ENCODE data around the gene CPT1A. TPM values are rescaled to one million over a fixed set of nuclear protein-coding genes. Genes with fewer than 3 reads are reported as not detected.

The CPT1A gene
- total RNA-seq, 1 donor from 2014 or later = 36.1 TPM

DNA sequence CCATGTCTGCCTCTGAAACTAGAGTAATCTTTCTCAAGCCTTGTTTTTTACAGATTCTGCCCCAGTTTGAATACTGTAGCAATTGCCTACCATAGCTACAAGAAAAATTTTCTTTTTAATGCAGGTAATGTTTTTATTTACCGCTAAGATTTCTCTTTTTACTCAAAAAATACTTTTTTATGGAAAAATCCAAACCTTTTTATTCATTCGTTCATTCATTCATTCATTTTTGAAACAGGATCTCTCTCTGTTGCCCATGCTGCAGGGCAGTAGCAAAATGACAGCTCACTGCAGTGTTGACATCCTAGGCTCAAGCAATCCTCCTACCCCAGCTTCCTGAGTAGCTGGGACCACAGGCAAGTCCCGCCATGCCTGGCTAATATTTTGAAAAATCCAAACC lies 2.7 kb upstream of the CPT1A start:
- Mint-ChIP-seq H3K9me3 (no peaks in the 10 kb centered on the region), H3K27me3 (peaks cover 68% of the 10 kb centered on the region), H3K36me3 (no peaks in the 10 kb centered on the region), H3K4me3 (peak overlapping the region; percentile 82), H3K4me1 (ENCODE audit: unreplicated experiment) (peaks cover 21% of the 10 kb centered on the region), H3K27ac (no peak overlapping the region)
- TF ChIP-seq, protein P1, sequence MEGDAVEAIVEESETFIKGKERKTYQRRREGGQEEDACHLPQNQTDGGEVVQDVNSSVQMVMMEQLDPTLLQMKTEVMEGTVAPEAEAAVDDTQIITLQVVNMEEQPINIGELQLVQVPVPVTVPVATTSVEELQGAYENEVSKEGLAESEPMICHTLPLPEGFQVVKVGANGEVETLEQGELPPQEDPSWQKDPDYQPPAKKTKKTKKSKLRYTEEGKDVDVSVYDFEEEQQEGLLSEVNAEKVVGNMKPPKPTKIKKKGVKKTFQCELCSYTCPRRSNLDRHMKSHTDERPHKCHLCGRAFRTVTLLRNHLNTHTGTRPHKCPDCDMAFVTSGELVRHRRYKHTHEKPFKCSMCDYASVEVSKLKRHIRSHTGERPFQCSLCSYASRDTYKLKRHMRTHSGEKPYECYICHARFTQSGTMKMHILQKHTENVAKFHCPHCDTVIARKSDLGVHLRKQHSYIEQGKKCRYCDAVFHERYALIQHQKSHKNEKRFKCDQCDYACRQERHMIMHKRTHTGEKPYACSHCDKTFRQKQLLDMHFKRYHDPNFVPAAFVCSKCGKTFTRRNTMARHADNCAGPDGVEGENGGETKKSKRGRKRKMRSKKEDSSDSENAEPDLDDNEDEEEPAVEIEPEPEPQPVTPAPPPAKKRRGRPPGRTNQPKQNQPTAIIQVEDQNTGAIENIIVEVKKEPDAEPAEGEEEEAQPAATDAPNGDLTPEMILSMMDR (conservative IDR thresholded peaks at IDR 0.05) = no peak
- no peak for DNase-seq (ENCODE audit: extremely low spot score, unreplicated experiment)

DNA sequence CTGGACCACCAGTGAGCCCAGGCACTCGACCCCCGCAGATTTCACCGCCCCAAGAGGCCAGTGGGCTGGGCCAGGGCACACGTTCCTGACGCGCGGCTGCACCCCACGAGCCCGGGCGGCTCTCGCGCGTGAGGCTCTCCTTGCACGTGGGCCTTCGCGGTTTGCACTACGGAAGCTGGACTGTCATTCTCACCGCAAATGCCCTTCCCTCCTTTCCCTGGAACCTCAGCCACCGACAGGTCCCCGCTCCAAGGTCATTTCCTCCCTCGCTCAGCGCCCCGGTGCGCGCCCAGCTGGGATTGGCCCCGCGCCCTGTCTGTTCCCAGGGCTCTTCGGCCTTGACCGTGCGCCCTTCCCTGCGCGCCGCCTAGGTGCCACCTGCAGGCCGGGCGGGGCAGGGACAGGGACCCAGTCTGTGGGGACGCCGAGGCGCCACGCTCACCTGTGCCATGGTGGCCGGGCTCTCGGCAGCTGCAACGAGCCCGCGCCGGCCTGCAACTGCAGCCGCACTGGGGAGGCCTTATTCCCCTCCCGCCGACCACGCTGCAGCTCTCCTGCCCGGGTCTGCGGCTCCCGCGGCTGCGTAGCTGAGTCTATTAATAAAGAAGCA lies 2.1 kb upstream of the CPT1A start:
- H3K27me3 Mint-ChIP-seq = peaks cover 68% of the 10 kb centered on the region
- H3K9me3 Mint-ChIP-seq = no peaks in the 10 kb centered on the region
- H3K4me3 Mint-ChIP-seq = peak overlapping the region; percentile 82
- peaks cover 24% of the 10 kb centered on the region for H3K4me1 Mint-ChIP-seq (ENCODE audit: unreplicated experiment)
- H3K36me3 Mint-ChIP-seq = no peaks in the 10 kb centered on the region
- TF ChIP-seq, protein P1 (conservative IDR thresholded peaks at IDR 0.05) = peak; percentile 60
- DNase-seq (ENCODE audit: extremely low spot score, unreplicated experiment) = peak; percentile 81
- H3K27ac Mint-ChIP-seq = peak overlapping the region; percentile 65

DNA sequence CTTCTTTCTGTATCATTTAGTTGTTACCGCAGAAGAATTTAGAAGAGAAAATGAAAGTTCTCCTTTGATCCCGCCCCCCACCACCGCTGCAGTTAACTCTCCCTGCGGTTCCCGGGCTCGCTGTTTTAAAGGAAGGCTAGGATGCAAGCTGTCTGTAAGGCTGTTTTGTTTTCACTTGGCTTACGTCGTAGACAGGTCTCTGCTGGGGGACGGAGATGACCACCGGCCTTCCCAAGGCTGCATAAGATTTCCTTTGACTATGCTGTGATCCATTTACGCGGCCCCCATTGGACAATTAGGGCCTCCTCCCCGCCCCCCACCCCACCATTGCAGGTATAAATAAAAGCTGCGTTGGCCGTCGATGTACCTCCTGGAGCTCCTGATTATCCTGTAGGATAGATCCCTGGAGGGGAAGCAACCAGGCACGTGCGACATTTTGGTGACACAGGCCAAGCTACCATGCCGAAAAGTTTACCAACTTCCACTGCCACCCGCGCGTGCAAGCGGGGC lies 1.4 kb upstream of the CPT1A start:
- TF ChIP-seq, protein P1 (conservative IDR thresholded peaks at IDR 0.05) = no peak
- H3K9me3 Mint-ChIP-seq = no peaks in the 10 kb centered on the region
- peak overlapping the region; percentile 82 for H3K4me3 Mint-ChIP-seq
- H3K4me1 Mint-ChIP-seq (ENCODE audit: unreplicated experiment) = peaks cover 27% of the 10 kb centered on the region
- DNase-seq (ENCODE audit: extremely low spot score, unreplicated experiment) = no peak
- H3K36me3 Mint-ChIP-seq = no peaks in the 10 kb centered on the region
- peaks cover 63% of the 10 kb centered on the region for H3K27me3 Mint-ChIP-seq
- H3K27ac Mint-ChIP-seq = peak overlapping the region; percentile 65

DNA sequence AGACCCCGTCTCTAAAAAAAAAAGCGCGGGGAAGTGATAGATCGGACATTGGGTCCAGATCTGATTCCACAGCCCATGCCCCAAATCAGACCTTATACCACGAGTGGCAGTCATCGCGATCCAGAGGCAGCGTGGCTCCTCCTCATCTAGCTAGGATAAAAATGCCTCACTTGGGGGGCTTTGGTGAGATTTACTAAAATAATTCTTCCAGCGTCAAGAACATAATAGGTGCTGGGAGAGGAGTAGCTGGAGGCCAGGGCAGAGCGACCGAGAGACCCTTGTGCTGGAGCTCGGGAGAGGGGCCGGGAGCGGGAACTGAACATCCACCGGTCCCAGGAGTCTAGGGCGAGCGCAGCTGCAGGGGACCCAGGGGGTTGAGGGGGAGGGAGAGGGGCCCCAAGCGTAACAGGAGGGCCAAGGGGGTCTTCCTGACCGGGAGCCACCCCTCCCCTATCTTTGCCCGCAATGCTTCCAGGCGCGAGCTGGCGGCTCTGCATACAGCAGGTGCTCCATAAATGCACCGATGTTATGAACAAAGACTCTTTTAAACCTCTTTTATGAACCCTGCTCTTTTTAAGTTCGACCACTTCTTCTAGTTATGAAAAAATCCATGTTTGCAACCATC lies 823 bp upstream of the CPT1A start:
- no peak for DNase-seq (ENCODE audit: extremely low spot score, unreplicated experiment)
- Mint-ChIP-seq H3K9me3 (no peaks in the 10 kb centered on the region), H3K4me3 (peak overlapping the region; percentile 82), H3K27ac (peak overlapping the region; percentile 65), H3K36me3 (no peaks in the 10 kb centered on the region), H3K4me1 (ENCODE audit: unreplicated experiment) (peaks cover 33% of the 10 kb centered on the region), H3K27me3 (peaks cover 58% of the 10 kb centered on the region)
- TF ChIP-seq, protein P1 (conservative IDR thresholded peaks at IDR 0.05) = no peak

- DNase-seq (ENCODE audit: extremely low spot score, unreplicated experiment) = no peak
- Mint-ChIP-seq H3K36me3 (no peaks in the 10 kb centered on the region), H3K27ac (peak overlapping the region; percentile 92), H3K4me1 (ENCODE audit: unreplicated experiment) (peaks cover 34% of the 10 kb centered on the region), H3K27me3 (peaks cover 46% of the 10 kb centered on the region), H3K4me3 (peak overlapping the region; percentile 87), H3K9me3 (no peaks in the 10 kb centered on the region)
- TF ChIP-seq, protein P1 (conservative IDR thresholded peaks at IDR 0.05) = no peak
Observed at GRCh38 chr11:68840661-68841653, 759 bp downstream of the CPT1A start.
